Measurements from ENCODE around the gene FAT1.

- no peak for TF ChIP-seq CTCF (IDR thresholded peaks at IDR 0.05)
- TF ChIP-seq EZH2 (IDR thresholded peaks at IDR 0.05; ENCODE audit: borderline replicate concordance, insufficient read depth, low read depth, low read length, poor library complexity, severe bottlenecking) = no peak
These were observed 101.6 kb downstream of the FAT1 start for GRCh38 chr4:186621959-186622553.
